GM20431 (cell line): ENCODE data around the gene TCEANC.
"Not testable (repeated sequence)": the region's sequence is repeated elsewhere in the genome, so short reads cannot be mapped to it uniquely, and the experiment has no call there.

ENCODE experiments used
- in situ Hi-C: fragments of 300-500 bp; cut with MseI, MboI; formaldehyde crosslinking; loops from one replicate; pipeline ENCODE4 v1.15.0; 2020; ENCODE audit warnings: low sequenced_read_pairs; ENCODE audit not compliant: unreplicated experiment

TCEANC gene

GRCh38 chrX:13652287-13652793 is 601 bp upstream of the TCEANC start:
- in situ Hi-C loops: loop anchor here (25.0 kb wide), 1 partner anchor 385 kb away; the partner anchor contains the start of gene GEMIN8

GRCh38 chrX:13654116-13654515 is 1.2 kb downstream of the TCEANC start:
- in situ Hi-C loops: loop anchor here (25.0 kb wide), 1 partner anchor 383 kb away; the partner anchor contains the start of gene GEMIN8

GRCh38 chrX:13655674-13656073 is 2.7 kb downstream of the TCEANC start:
- in situ Hi-C loops: loop anchor here (25.0 kb wide), 1 partner anchor 382 kb away; the partner anchor contains the start of gene GEMIN8

GRCh38 chrX:13658602-13659001 is 5.7 kb downstream of the TCEANC start:
- in situ Hi-C loops: loop anchor here (25.0 kb wide), 1 partner anchor 379 kb away; the partner anchor contains the start of gene GEMIN8

- in situ Hi-C loops: loop anchor here (25.0 kb wide), 1 partner anchor 378 kb away; the partner anchor contains the start of gene GEMIN8
Measured at GRCh38 chrX:13659063-13659462, 6.1 kb downstream of the TCEANC start.

- in situ Hi-C loops: loop anchor here (25.0 kb wide), 1 partner anchor 375 kb away; the partner anchor contains the start of gene GEMIN8
Measured at GRCh38 chrX:13661735-13662288, 8.9 kb downstream of the TCEANC start.

- in situ Hi-C loops: loop anchor here (25.0 kb wide), 1 partner anchor 375 kb away; the partner anchor contains the start of gene GEMIN8
Measured at GRCh38 chrX:13662355-13662791, 9.4 kb downstream of the TCEANC start.

- in situ Hi-C loops: loop anchor here (25.0 kb wide), 1 partner anchor 373 kb away; the partner anchor contains the start of gene GEMIN8
Measured at GRCh38 chrX:13664020-13664419, 11.1 kb downstream of the TCEANC start.

GRCh38 chrX:13666836-13667235 is 13.9 kb downstream of the TCEANC start:
- in situ Hi-C loops: loop anchor here (25.0 kb wide), 1 partner anchor 370 kb away; the partner anchor contains the start of gene GEMIN8

GRCh38 chrX:13667919-13668318 is 15.0 kb downstream of the TCEANC start:
- in situ Hi-C loops: loop anchor here (25.0 kb wide), 1 partner anchor 369 kb away; the partner anchor contains the start of gene GEMIN8

GRCh38 chrX:13669246-13669737 is 16.4 kb downstream of the TCEANC start:
- in situ Hi-C loops: loop anchor here (25.0 kb wide), 1 partner anchor 368 kb away; the partner anchor contains the start of gene GEMIN8

- in situ Hi-C loops: loop anchor here (25.0 kb wide), 1 partner anchor 368 kb away; the partner anchor contains the start of gene GEMIN8
Measured at GRCh38 chrX:13669755-13670154, 16.8 kb downstream of the TCEANC start.

GRCh38 chrX:13670197-13670596 is 17.3 kb downstream of the TCEANC start:
- in situ Hi-C loops: loop anchor here (25.0 kb wide), 1 partner anchor 367 kb away; the partner anchor contains the start of gene GEMIN8

- in situ Hi-C loops: loop anchor here (25.0 kb wide), 1 partner anchor 364 kb away; the partner anchor contains the start of gene GEMIN8
Measured at GRCh38 chrX:13673016-13673415, 20.1 kb downstream of the TCEANC start.

- in situ Hi-C loops: no loop called here
Measured at GRCh38 chrX:13676885-13677284, 23.9 kb downstream of the TCEANC start.

GRCh38 chrX:13679700-13680099 is 26.8 kb downstream of the TCEANC start:
- in situ Hi-C loops: not testable (repeated sequence)

GRCh38 chrX:13681595-13681994 is 28.7 kb downstream of the TCEANC start:
- in situ Hi-C loops: no loop called here

GRCh38 chrX:13684361-13684760 is 31.4 kb downstream of the TCEANC start:
- in situ Hi-C loops: no loop called here

- in situ Hi-C loops: no loop called here
Measured at GRCh38 chrX:13685126-13685763, 32.3 kb downstream of the TCEANC start.

GRCh38 chrX:13687203-13687602 is 34.3 kb downstream of the TCEANC start:
- in situ Hi-C loops: no loop called here
